Adrenal gland (tissue), 12 donors: ENCODE data around the gene OGA. TPM values are rescaled to one million over a fixed set of nuclear protein-coding genes. Genes with fewer than 3 reads are reported as not detected.

Source experiments
- DNase-seq, 7 donors: peaks; one replicate each; pipeline ENCODE4 v3.0.0-alpha.2; 2019 to 2020
- H3K27ac ChIP-seq, 5 donors: fragments of 200-600 bp; sonication (generic) in 4 of 5; 1 replicate in 3 of 5; 2 replicates in 2 of 5; pipeline versions ENCODE4 v1.5.1 to v1.8.0; 2016 to 2020; ENCODE audit warnings: mild to moderate bottlenecking in 1 of 5
- H3K27me3 ChIP-seq: fragments of 200-600 bp; 2 replicates; pipeline ENCODE4 v1.8.0; 2021
- H3K36me3 ChIP-seq, 2 donors: fragments of 200-600 bp; replicated peaks in 1 of 2; 1 replicate in 1 of 2; 2 replicates in 1 of 2; pipeline versions ENCODE4 v1.5.1 to v1.8.0; 2018 to 2022
- H3K4me1 ChIP-seq, 2 donors: fragments of 200-600 bp; replicated peaks in 1 of 2; 1 replicate in 1 of 2; 2 replicates in 1 of 2; pipeline versions ENCODE4 v1.5.1 to v1.8.0; 2018 to 2021
- H3K4me3 ChIP-seq, 4 donors: fragments of 200-600 bp; sonication (generic) in 3 of 4; one replicate each; pipeline ENCODE4 v1.5.1; 2016 to 2018
- H3K9me3 ChIP-seq, 3 donors: fragments of 200-600 bp; sonication (generic) in 1 of 3; replicated peaks in 1 of 3; 1 replicate in 2 of 3; 2 replicates in 1 of 3; pipeline versions ENCODE4 v1.5.1 to v1.8.0; 2016 to 2021
- CTCF ChIP-seq, 6 experiments: fragments of 450-650 bp in 4 of 6; fragments of 200-600 bp in 2 of 6; sonication (generic) in 1 of 6; IDR thresholded peaks; 1 replicate in 5 of 6; 2 replicates in 1 of 6; pipeline versions ENCODE4 v1.5.1 to v1.8.0; 2016 to 2021; ENCODE audit warnings: antibody characterized with exemption in 6 of 6, mild to moderate bottlenecking in 2 of 6, moderate library complexity in 1 of 6
- POLR2A ChIP-seq, 2 donors: fragments of 450-650 bp; IDR thresholded peaks; one replicate each; pipeline ENCODE4 v1.6.1; 2017; ENCODE audit warnings: antibody characterized with exemption in 2 of 2, mild to moderate bottlenecking in 2 of 2, moderate library complexity in 1 of 2
- WGBS, 4 donors: extraction: QIAGEN DNeasy Blood & Tissue Kit in 2 of 4; methylation state at CpG; one replicate each; pipeline versions ENCODE4 v1.1.5 to v1.1.7; 2013 to 2017; 5-methylcytosine and 5-hydroxymethylcytosine counted together
- intact Hi-C, 2 donors: fragments of 100-400 bp; cut with DNase I; formaldehyde crosslinking; loops; one replicate each; pipeline versions ENCODE4 v1.14.1 to v1.15.0; 2022 to 2023
- polyA plus RNA-seq, 3 donors: library from polyadenylated mRNA; stranded (reverse); fragments of 200-250 nt in 2 of 3; fragments of 350-450 nt in 1 of 3; fragmentation: Illumina TruSeq in 1 of 3; extraction: RNeasy Lipid Tissue Mini Kit (QIAGEN cat#74804) in 1 of 3; gene quantifications; one replicate each; pipeline ENCODE4 v1.2.3, GENCODE V29; 2013 to 2014
- total RNA-seq, 9 donors: library from RNA; depleted of rRNA in 4 of 9; stranded (reverse); fragments of >200 nt in 4 of 9; fragments of 120-200 nt in 1 of 9; fragmentation: NEBNext Ultra II Directional in 1 of 9; extraction: Animal tissue kit (Norgen Biotek cat#: 25700) in 1 of 9; gene quantifications; one replicate each; pipeline versions ENCODE4 v1.1.0 to v1.2.4, GENCODE V29; 2013 to 2023
- donor health status: healthy with polysubstance abuse.
- donor health status: Bipolar disorder and iron deficiency.
- donor health status: DM: yes; HTN: yes; CAD: no.
- donor health status: DM: no; HTN: no; CAD: no.
- donor health status: DM: no; HTN: no; CAD: no.
- donor health status: DM: yes; HTN: yes; CAD: no.

The OGA gene
- total and polyA plus RNA-seq, 12 donors: 32.8 to 119 (median 72.0) TPM

GRCh38 chr10:101826852-101827434 lies 8.7 kb upstream of the OGA start:
- no peak overlapping the region for H3K4me3 ChIP-seq
- 95 to 100% (median 97%) methylated on average over 4 to 5 of the region's 5 CpGs for WGBS, 4 donors
- H3K36me3 ChIP-seq: no peaks in the 10 kb centered on the region
- no peak overlapping the region for H3K27ac ChIP-seq
- H3K9me3 ChIP-seq: no peaks in the 10 kb centered on the region
- TF ChIP-seq POLR2A (IDR thresholded peaks at IDR 0.05): no peak
- H3K27me3 ChIP-seq: no peaks in the 10 kb centered on the region
- H3K4me1 ChIP-seq: peaks cover 14 to 17% of the 10 kb centered on the region in 2 donors
- peak in 2 of 7 donors; percentile 11 to 14 for DNase-seq
- intact Hi-C loops: no loop called here

- Histone ChIP-seq H3K4me1 (peaks cover under 1 to 1% of the 10 kb centered on the region in 2 donors), H3K27me3 (no peaks in the 10 kb centered on the region), H3K27ac (no peak overlapping the region), H3K9me3 (no peaks in the 10 kb centered on the region), H3K36me3 (no peaks in the 10 kb centered on the region), H3K4me3 (no peak overlapping the region)
- TF ChIP-seq POLR2A (IDR thresholded peaks at IDR 0.05): no peak
- no peak for TF ChIP-seq CTCF (IDR thresholded peaks at IDR 0.05)
- no peak for DNase-seq
- intact Hi-C loops: no loop called here
- WGBS, 4 donors: 90 to 100% (median 93%) methylated on average over 2 of the region's 2 CpGs
Measured at GRCh38 chr10:101824736-101825135, 6.5 kb upstream of the OGA start.

GRCh38 chr10:101818872-101819633 lies 809 bp upstream of the OGA start:
- H3K36me3 ChIP-seq: no peaks in the 10 kb centered on the region
- peak overlapping the region in 4 of 5 donors; percentile 28 to 96 (median 74) for H3K27ac ChIP-seq
- TF ChIP-seq CTCF (IDR thresholded peaks at IDR 0.05) (no peak), POLR2A (IDR thresholded peaks at IDR 0.05) (no peak)
- peaks cover 23 to 28% of the 10 kb centered on the region in 2 donors for H3K4me1 ChIP-seq
- peak in 2 of 7 donors; percentile 45 to 51 for DNase-seq
- H3K9me3 ChIP-seq: no peaks in the 10 kb centered on the region
- intact Hi-C loops: loop anchor here in 1 of 2 donors (10.0 kb wide), 1 partner anchor 884 kb away; no protein-coding TSS in a partner anchor
- H3K27me3 ChIP-seq: no peaks in the 10 kb centered on the region
- H3K4me3 ChIP-seq: peak overlapping the region in 2 of 4 donors; percentile 5 to 92
- WGBS, 4 donors: 23 to 31% (median 29%) methylated on average over 14 of the region's 14 CpGs

- DNase-seq: peak; percentile 77 to 89 (median 80)
- Histone ChIP-seq H3K36me3 (peaks cover 0 to 5% of the 10 kb centered on the region in 2 donors), H3K4me3 (peak overlapping the region; percentile 38 to 94 (median 75)), H3K9me3 (no peaks in the 10 kb centered on the region), H3K4me1 (peaks cover 25 to 43% of the 10 kb centered on the region in 2 donors), H3K27me3 (no peaks in the 10 kb centered on the region), H3K27ac (peak overlapping the region; percentile 31 to 96 (median 90))
- WGBS, 4 donors: 0 to 1% (median 0%) methylated on average over 7 to 44 of the region's 44 CpGs
- TF ChIP-seq POLR2A (IDR thresholded peaks at IDR 0.05) (peak in 1 of 2 donors; percentile 21), CTCF (IDR thresholded peaks at IDR 0.05) (no peak)
- intact Hi-C loops: loop anchor here in 1 of 2 donors (10.0 kb wide), 1 partner anchor 883 kb away; no protein-coding TSS in a partner anchor
Measured at GRCh38 chr10:101817337-101818118, 716 bp downstream of the OGA start.
